ENCODE measurements around the gene IFNL4.

DNA sequence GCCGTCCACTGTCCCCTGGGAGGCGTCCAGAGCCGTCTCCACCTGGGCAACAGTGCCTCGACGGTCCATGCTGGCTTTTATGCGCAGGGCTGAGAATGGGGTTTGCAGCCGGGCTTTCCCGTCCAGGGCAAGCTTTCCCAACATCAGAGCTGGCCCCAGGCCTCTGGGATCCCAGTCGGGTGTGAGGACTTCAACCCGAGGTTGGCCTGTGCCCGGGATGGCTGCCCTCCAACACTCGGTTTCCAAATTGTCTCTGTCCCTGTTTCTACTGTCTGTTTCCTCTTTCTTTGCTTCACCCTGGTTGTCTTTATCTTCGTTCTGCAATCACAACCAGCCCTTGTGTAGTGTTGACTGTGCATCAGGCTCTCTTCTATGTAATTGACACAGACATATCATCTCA is at the start of gene IFNL4:
- no peak for TF ChIP-seq SREBF1 (IDR thresholded peaks at IDR 0.05; ENCODE audit: low read length)
- TF ChIP-seq POLR2A (IDR thresholded peaks at IDR 0.05; ENCODE audit: low read depth, low read length) = no peak
- TF ChIP-seq MAX (IDR thresholded peaks at IDR 0.05; ENCODE audit: low read depth, low read length) = no peak
- no peak for TF ChIP-seq ATF7 (IDR thresholded peaks at IDR 0.05; ENCODE audit: low read depth)
- no peak for TF ChIP-seq HDAC6 (IDR thresholded peaks at IDR 0.05; ENCODE audit: unreplicated experiment)
- TF ChIP-seq ZNF622 (IDR thresholded peaks at IDR 0.05) = no peak
- no peak for TF ChIP-seq ATF2 (IDR thresholded peaks at IDR 0.05; ENCODE audit: low read length)
- no peak for TF ChIP-seq HDAC2 (IDR thresholded peaks at IDR 0.05)
